ENCODE results near the gene CKLF. TPM values are rescaled to one million over a fixed set of nuclear protein-coding genes. Genes with fewer than 3 reads are reported as not detected.
"Not testable (repeated sequence)": the region's sequence is repeated elsewhere in the genome, so short reads cannot be mapped to it uniquely, and the experiment has no call there.

CKLF gene
- total and polyA plus RNA-seq, 2 donors (not counting 1 experiment from before 2014, with no cell fraction given), result 30.4 to 53.6 TPM

GRCh38 chr16:66594739-66595138 lies 42.4 kb downstream of the CKLF start:
- H3K27me3 ChIP-seq (replicated peaks in 1 of 4; ENCODE audit: control extremely low read depth in 1 of 4, control insufficient read depth in 3 of 4, insufficient read depth in 4 of 4, low read length in 3 of 4), result peaks cover 0 to 16% (median 2%) of the 10 kb centered on the region in 4 experiments
- no peak overlapping the region for H3K27ac ChIP-seq (ENCODE audit: low read length in 2 of 2)
- no peak overlapping the region for H3K4me3 ChIP-seq (ENCODE audit: control extremely low read depth in 1 of 5, extremely low read depth in 1 of 5, insufficient read depth in 1 of 5, low read depth in 2 of 5, low read length in 4 of 5)
- ATAC-seq (ENCODE audit: low read depth) (no peak), DNase-seq (peak; percentile 35)
- ChIA-PET CTCF (interaction anchor here (0.9 to 1.0 kb wide), 2 partner anchors 13 to 112 kb away, joined by 3 read pairs; no protein-coding TSS in a partner anchor), POLR2A (interaction anchor here (0.7 to 0.8 kb wide), 2 partner anchors 11 to 23 kb away, joined by 3 read pairs; no protein-coding TSS in a partner anchor)
- peaks cover 17 to 19% of the 10 kb centered on the region in 2 donors for H3K4me1 ChIP-seq (ENCODE audit: control insufficient read depth in 2 of 2, insufficient read depth in 2 of 2, low read length in 2 of 2)
- H3K9me3 ChIP-seq (ENCODE audit: control extremely low read depth in 1 of 3, control insufficient read depth in 2 of 3, insufficient read depth in 1 of 3, low read length in 2 of 3), result peaks cover 0 to 11% (median 6%) of the 10 kb centered on the region in 3 donors
- no peaks in the 10 kb centered on the region for H3K79me2 ChIP-seq (ENCODE audit: control insufficient read depth, insufficient read depth, low read length)
- no peaks in the 10 kb centered on the region for H4K20me1 ChIP-seq (ENCODE audit: control insufficient read depth, insufficient read depth, low read length, poor library complexity, severe bottlenecking)
- H3K9ac ChIP-seq (ENCODE audit: low read length), result no peak overlapping the region
- no peaks in the 10 kb centered on the region for H3K36me3 ChIP-seq (replicated peaks in 1 of 2; ENCODE audit: control extremely low read depth in 1 of 2, control insufficient read depth in 1 of 2, extremely low read depth in 1 of 2, insufficient read depth in 2 of 2, low read length in 1 of 2)
- Mint-ChIP-seq H3K4me3 (no peak overlapping the region), H3K4me1 (peaks cover 17% of the 10 kb centered on the region), H3K27ac (no peak overlapping the region), H3K9me3 (ENCODE audit: insufficient read depth) (no peaks in the 10 kb centered on the region), H3K27me3 (peaks cover 18% of the 10 kb centered on the region)
- 39% methylated on average over 2 of the region's 7 CpGs for WGBS (ENCODE audit: insufficient coverage)
- intact Hi-C loops (cut with micrococcal nuclease), result no loop called here
- peak overlapping the region; percentile 18 for H3K4me2 ChIP-seq (replicated peaks; ENCODE audit: low read depth, low read length, poor library complexity, severe bottlenecking)
- no peak overlapping the region for H2AFZ ChIP-seq (ENCODE audit: insufficient read depth, low read depth, low read length, poor library complexity, severe bottlenecking)
- no peak for TF ChIP-seq EZH2 (IDR thresholded peaks at IDR 0.05; ENCODE audit: borderline replicate concordance, insufficient read depth, low read depth, low read length, poor library complexity, severe bottlenecking)
- TF ChIP-seq CTCF (IDR thresholded peaks at IDR 0.05), result no peak

- DNase-seq; H3K4me3 ChIP-seq (ENCODE audit: control extremely low read depth in 1 of 5, extremely low read depth in 1 of 5, insufficient read depth in 1 of 5, low read depth in 2 of 5, low read length in 4 of 5); ATAC-seq (ENCODE audit: low read depth); H3K27ac Mint-ChIP-seq; H3K9me3 Mint-ChIP-seq (ENCODE audit: insufficient read depth); H3K4me3 Mint-ChIP-seq; H4K20me1 ChIP-seq (ENCODE audit: control insufficient read depth, insufficient read depth, low read length, poor library complexity, severe bottlenecking); H3K9ac ChIP-seq (ENCODE audit: low read length); H3K4me2 ChIP-seq (replicated peaks; ENCODE audit: low read depth, low read length, poor library complexity, severe bottlenecking); intact Hi-C loops (cut with micrococcal nuclease); H3K4me1 ChIP-seq (ENCODE audit: control insufficient read depth in 2 of 2, insufficient read depth in 2 of 2, low read length in 2 of 2); POLR2A ChIA-PET; H3K27ac ChIP-seq (ENCODE audit: low read length in 2 of 2); H3K79me2 ChIP-seq (ENCODE audit: control insufficient read depth, insufficient read depth, low read length); H2AFZ ChIP-seq (ENCODE audit: insufficient read depth, low read depth, low read length, poor library complexity, severe bottlenecking); H3K36me3 ChIP-seq (replicated peaks in 1 of 2; ENCODE audit: control extremely low read depth in 1 of 2, control insufficient read depth in 1 of 2, extremely low read depth in 1 of 2, insufficient read depth in 2 of 2, low read length in 1 of 2); H3K4me1 Mint-ChIP-seq: not testable (repeated sequence)
- Histone ChIP-seq H3K9me3 (ENCODE audit: control extremely low read depth in 1 of 3, control insufficient read depth in 2 of 3, insufficient read depth in 1 of 3, low read length in 2 of 3) (peaks cover 2 to 21% (median 17%) of the 10 kb centered on the region in 3 donors), H3K27me3 (replicated peaks in 1 of 4; ENCODE audit: control extremely low read depth in 1 of 4, control insufficient read depth in 3 of 4, insufficient read depth in 4 of 4, low read length in 3 of 4) (peaks cover 0 to 17% (median 8%) of the 10 kb centered on the region in 4 experiments)
- CTCF ChIA-PET, result interaction anchor here (1.2 kb wide), 2 partner anchors 12 to 114 kb away, joined by 3 to 8 read pairs; no protein-coding TSS in a partner anchor
- no CpG with 5 or more reads among the region's 4 CpGs for WGBS (ENCODE audit: insufficient coverage)
- peaks cover 25% of the 10 kb centered on the region for H3K27me3 Mint-ChIP-seq
These were observed 44.2 kb downstream of the CKLF start for GRCh38 chr16:66596559-66596958.
